HCT116 (cell line): ENCODE measurements around the gene NUAK2. TPM values are rescaled to one million over a fixed set of nuclear protein-coding genes. Genes with fewer than 3 reads are reported as not detected.

Experiments
- ATAC-seq: fragments of 200-7000 bp; cut with Tn5 transposase; 2 replicates; pipeline ENCODE4 v1.9.1; 2020; ENCODE audit warnings: mild to moderate bottlenecking, moderate library complexity
- BruUV-seq: library from RNA; stranded (reverse); fragments of 400-500 nt; replicated peaks from 2 replicates; lab custom pipeline; 2021; lab: Mats Ljungman, UMichigan
- CTCF ChIA-PET: fragments of 300-600 bp; sonication (Branson Sonifier 250); formaldehyde crosslinking; loops from one replicate; lab custom pipeline; 2021; ENCODE audit warnings: antibody characterized with exemption; lab: Charles Lee
- POLR2A ChIA-PET: fragments of 300-600, 350-600 bp; sonication (Branson Sonifier 250); formaldehyde crosslinking; loops from one replicate; lab custom pipeline; 2021; ENCODE audit warnings: antibody characterized with exemption; lab: Charles Lee
- RAD21 ChIA-PET, 2 experiments: fragments of 300-600 bp; sonication (Branson Sonifier 250); formaldehyde crosslinking; loops; one replicate each; lab custom pipeline; 2023; ENCODE audit warnings: low total read pairs in 2 of 2; ENCODE audit not compliant: uncharacterized antibody in 2 of 2, unreplicated experiment in 2 of 2, low non-redundant PET in 1 of 2; lab: Charles Lee
- DNase-seq: peaks from one replicate; pipeline ENCODE4 v3.0.0-alpha.2; 2010; ENCODE audit warnings: low read depth, low spot score
- H2AFZ ChIP-seq: fragments of 200-600 bp; shearing (Covaris generic), sonication (generic); 2 replicates; pipeline ENCODE4 v1.6.1; 2017; ENCODE audit warnings: low read depth, mixed run types, mixed read lengths, antibody characterized with exemption, low read length; ENCODE audit not compliant: poor library complexity, severe bottlenecking
- H3K27ac ChIP-seq: 2 replicates; pipeline ENCODE4 v1.5.1; 2012; ENCODE audit warnings: low read depth, low read length
- H3K27me3 ChIP-seq: fragments of 200-600 bp; sonication (generic); 2 replicates; pipeline ENCODE4 v1.6.1; 2016; ENCODE audit warnings: mixed run types, low read length, mixed read lengths; ENCODE audit not compliant: insufficient read depth
- H3K36me3 ChIP-seq, 2 experiments: fragments of 200-500 bp in 1 of 2; fragments of 200-600 bp in 1 of 2; sonication (Bioruptor generic) in 1 of 2; sonication (generic) in 1 of 2; 2 replicates each; pipeline versions ENCODE4 v1.5.1 to v1.6.1; 2014 to 2016; ENCODE audit warnings: low read length in 2 of 2, inconsistent platforms in 1 of 2, mixed read lengths in 1 of 2, mixed run types in 1 of 2; ENCODE audit not compliant: insufficient read depth in 2 of 2, control insufficient read depth in 1 of 2
- H3K4me1 ChIP-seq, 2 experiments: fragments of 200-600 bp in 1 of 2; sonication (generic) in 1 of 2; 2 replicates each; pipeline versions ENCODE4 v1.5.1 to v1.6.1; 2012 to 2017; ENCODE audit warnings: low read length in 2 of 2, inconsistent platforms in 1 of 2, mild to moderate bottlenecking in 1 of 2, mixed read lengths in 1 of 2, mixed run types in 1 of 2, moderate library complexity in 1 of 2; ENCODE audit not compliant: insufficient read depth in 2 of 2, control insufficient read depth in 1 of 2
- H3K4me2 ChIP-seq: fragments of 200-600 bp; sonication (generic); 2 replicates; pipeline ENCODE4 v1.6.1; 2017; ENCODE audit warnings: mixed run types, low read length, mixed read lengths
- H3K4me3 ChIP-seq, 2 experiments: fragments of 200-600 bp in 1 of 2; sonication (generic) in 1 of 2; replicated peaks in 1 of 2; 2 replicates each; pipeline ENCODE4 v1.5.1; 2011 to 2016; ENCODE audit warnings: low read length in 2 of 2, control low read depth in 1 of 2, low read depth in 1 of 2, mild to moderate bottlenecking in 1 of 2, mixed read lengths in 1 of 2, mixed run types in 1 of 2
- H3K79me2 ChIP-seq: fragments of 200-600 bp; sonication (generic); 2 replicates; pipeline ENCODE4 v1.6.1; 2017; ENCODE audit warnings: mild to moderate bottlenecking, mixed run types, low read length, moderate library complexity, mixed read lengths; ENCODE audit not compliant: insufficient read depth
- H3K9ac ChIP-seq: fragments of 200-600 bp; sonication (generic); 2 replicates; pipeline ENCODE4 v1.6.1; 2016; ENCODE audit warnings: low read length, mixed read lengths
- H3K9me2 ChIP-seq: fragments of 200-600 bp; sonication (generic), shearing (Covaris generic); 2 replicates; pipeline ENCODE4 v1.6.1; 2017; ENCODE audit warnings: mixed run types, mild to moderate bottlenecking, moderate library complexity; ENCODE audit not compliant: insufficient read depth
- H3K9me3 ChIP-seq, 2 experiments: fragments of 200-500 bp in 1 of 2; fragments of 200-600 bp in 1 of 2; sonication (Bioruptor generic) in 1 of 2; sonication (generic) in 1 of 2; 2 replicates each; pipeline ENCODE4 v1.6.1; 2014 to 2017; ENCODE audit warnings: low read length in 2 of 2, mixed read lengths in 2 of 2, inconsistent platforms in 1 of 2, low read depth in 1 of 2, mild to moderate bottlenecking in 1 of 2, mixed run types in 1 of 2, moderate library complexity in 1 of 2; ENCODE audit not compliant: control insufficient read depth in 1 of 2, insufficient read depth in 1 of 2
- H4K20me1 ChIP-seq: fragments of 200-600 bp; sonication (generic), shearing (Covaris generic); 2 replicates; pipeline ENCODE4 v1.6.1; 2017; ENCODE audit warnings: mixed run types, mild to moderate bottlenecking, moderate library complexity; ENCODE audit not compliant: insufficient read depth
- CEBPB ChIP-seq: IDR thresholded peaks from 2 replicates; pipeline ENCODE4 v1.6.1; 2012; ENCODE audit warnings: low read depth
- EGR1 ChIP-seq: IDR thresholded peaks from 2 replicates; pipeline ENCODE4 v1.6.1; 2012; ENCODE audit warnings: low read depth
- EZH2 ChIP-seq: fragments of 200-600 bp; sonication (generic); IDR thresholded peaks from 2 replicates; pipeline ENCODE4 v1.6.1; 2017; ENCODE audit warnings: antibody characterized with exemption, mixed run types
- EZH2phosphoT487 ChIP-seq: fragments of 200-600 bp; IDR thresholded peaks from 2 replicates; pipeline ENCODE4 v1.6.1; 2018; ENCODE audit warnings: antibody characterized with exemption, borderline replicate concordance
- FOSL1 ChIP-seq: IDR thresholded peaks from 2 replicates; pipeline ENCODE4 v1.6.1; 2012; ENCODE audit warnings: low read depth
- JUND ChIP-seq: IDR thresholded peaks from 2 replicates; pipeline ENCODE4 v1.6.1; 2012
- POLR2A ChIP-seq: IDR thresholded peaks from 2 replicates; pipeline ENCODE4 v1.7.0; 2011; ENCODE audit warnings: borderline replicate concordance; ENCODE audit not compliant: insufficient read depth, insufficient read length; ENCODE audit errors: extremely low read depth
- POLR2AphosphoS5 ChIP-seq: IDR thresholded peaks from 2 replicates; pipeline ENCODE4 v1.6.1; 2011; ENCODE audit warnings: mild to moderate bottlenecking, low read depth, low read length, moderate library complexity
- SP1 ChIP-seq: IDR thresholded peaks from 2 replicates; pipeline ENCODE4 v1.6.1; 2012; ENCODE audit warnings: low read depth
- SRF ChIP-seq: IDR thresholded peaks from 2 replicates; pipeline ENCODE4 v1.6.1; 2012; ENCODE audit warnings: low read depth
- TCF7L2 ChIP-seq: IDR thresholded peaks from 2 replicates; pipeline ENCODE4 v1.7.0; 2011; ENCODE audit warnings: borderline replicate concordance, inconsistent platforms; ENCODE audit not compliant: insufficient read depth, insufficient read length; ENCODE audit errors: extremely low read depth
- ZFX ChIP-seq: fragments of 450-650 bp; IDR thresholded peaks from 2 replicates; pipeline ENCODE4 v1.6.1; 2017
- intact Hi-C: fragments of 100-400 bp; cut with micrococcal nuclease; formaldehyde crosslinking; loops from 2 replicates; pipeline ENCODE4 v1.10.0; 2022
- total RNA-seq: library from RNA; stranded (reverse); gene quantifications from one replicate; pipeline ENCODE4 v1.2.1, GENCODE V29; 2021; ENCODE audit not compliant: unreplicated experiment
- TF ChIP-seq, protein P1 (sequence below), 3 experiments: fragments of 200-600 bp in 1 of 3; sonication (generic) in 1 of 3; IDR thresholded peaks in 2 of 3; conservative IDR thresholded peaks in 1 of 3; 2 replicates each; pipeline ENCODE4 v1.5.1; 2012 to 2017; ENCODE audit warnings: low read depth in 2 of 3, low read length in 2 of 3, antibody characterized with exemption in 1 of 3, borderline replicate concordance in 1 of 3, control low read depth in 1 of 3, mild to moderate bottlenecking in 1 of 3, mixed read lengths in 1 of 3, mixed run types in 1 of 3, moderate library complexity in 1 of 3; ENCODE audit not compliant: insufficient read depth in 1 of 3
- TF ChIP-seq, protein P2 (sequence below): IDR thresholded peaks from 2 replicates; pipeline ENCODE4 v1.6.1; 2012
- TF ChIP-seq, protein P3 (sequence below): IDR thresholded peaks from 2 replicates; pipeline ENCODE4 v1.6.1; 2011; ENCODE audit warnings: mild to moderate bottlenecking, low read length, moderate library complexity; ENCODE audit not compliant: insufficient replicate concordance; ENCODE audit errors: extremely low read depth
- TF ChIP-seq, protein P4 (sequence below): IDR thresholded peaks from 2 replicates; pipeline ENCODE4 v1.6.1; 2012

Gene NUAK2
- total RNA-seq, 1 experiment from 2014 or later: 3.0 TPM

DNA sequence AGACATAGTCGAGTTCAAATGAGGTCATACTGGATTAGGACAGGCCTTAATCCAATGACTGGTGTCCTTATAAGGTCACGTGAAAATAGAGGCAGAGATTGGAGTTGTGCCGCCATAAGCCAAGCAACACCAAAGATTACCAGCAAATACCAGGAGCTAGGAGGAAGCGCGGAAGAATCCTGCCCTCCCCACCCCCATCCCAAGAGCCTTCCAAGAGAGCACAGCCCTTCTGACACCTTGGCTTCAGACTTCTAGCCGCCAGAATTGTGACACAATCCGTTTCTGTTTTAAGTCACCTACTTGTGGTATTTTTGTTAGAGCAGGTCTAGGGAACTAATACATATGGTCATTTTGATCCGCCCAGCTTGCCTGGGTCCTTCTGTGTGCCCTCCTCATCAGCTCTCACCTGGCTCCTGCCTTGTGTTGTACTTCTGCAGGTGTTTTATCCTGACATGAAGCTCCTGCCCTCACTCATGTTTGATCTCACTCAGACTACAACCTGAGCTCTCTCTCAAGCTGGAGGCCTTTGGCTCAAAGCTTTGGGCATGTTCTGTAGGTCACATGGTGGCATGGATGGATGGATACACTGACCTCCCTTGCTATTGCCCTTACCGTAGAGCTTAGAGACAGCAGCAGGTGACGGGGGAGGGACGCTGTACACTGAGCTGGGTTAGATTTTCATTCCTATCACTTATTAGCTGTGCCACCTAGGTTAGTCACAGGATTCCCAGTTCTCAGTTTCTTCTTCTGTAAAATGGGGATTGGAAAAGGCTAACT is 10.7 kb upstream of the NUAK2 start:
- ATAC-seq (no peak), DNase-seq (no peak)
- Histone ChIP-seq H3K9me2 (no peaks in the 10 kb centered on the region), H3K36me3 (no peaks in the 10 kb centered on the region), H3K27me3 (no peaks in the 10 kb centered on the region), H3K9me3 (no peaks in the 10 kb centered on the region), H3K4me2 (no peak overlapping the region), H3K4me1 (peaks cover 3 to 4% of the 10 kb centered on the region in 2 experiments; a peak in 3 of 4 replicates), H3K9ac (no peak overlapping the region), H3K27ac (no peak overlapping the region), H2AFZ (no peak overlapping the region), H3K4me3 (no peak overlapping the region), H4K20me1 (no peaks in the 10 kb centered on the region), H3K79me2 (no peaks in the 10 kb centered on the region)
- POLR2A ChIA-PET: interaction anchor here (0.6 kb wide), 1 partner anchor 31 kb away, joined by 3 read pairs; no protein-coding TSS in a partner anchor
- intact Hi-C loops: no loop called here
- TF ChIP-seq EZH2: no peak
- BruUV-seq: no TSS peak
- CTCF ChIA-PET: interaction anchor here (1.1 to 1.9 kb wide), 4 partner anchors 22 to 192 kb away, joined by 4 to 10 read pairs (median 7); no protein-coding TSS in a partner anchor
- RAD21 ChIA-PET: interaction anchor here in 1 of 2 experiments (2.3 kb wide), 1 partner anchor 59 kb away, joined by 5 read pairs; no protein-coding TSS in a partner anchor

DNA sequence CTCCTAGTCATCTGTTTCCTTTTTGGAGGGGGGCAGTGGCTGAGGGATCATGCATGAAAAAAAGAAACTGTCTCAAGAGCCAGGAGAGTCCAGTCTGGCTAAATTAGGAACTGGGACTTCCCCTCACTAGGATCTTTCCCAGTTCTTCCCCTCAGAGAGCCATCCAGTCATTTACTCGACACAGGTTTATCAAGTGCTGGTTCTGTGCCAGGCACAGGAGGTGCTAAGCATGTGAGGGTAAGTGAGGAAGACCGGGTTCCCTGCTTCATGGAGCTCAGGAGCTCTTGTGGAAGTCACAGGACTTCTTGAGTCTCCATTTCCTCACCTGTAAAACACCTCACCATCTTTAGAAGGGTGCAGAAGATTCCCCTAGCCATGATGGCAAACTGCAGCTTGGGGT is 8.6 kb upstream of the NUAK2 start:
- CTCF ChIA-PET: interaction anchor here (1.6 kb wide), 1 partner anchor 57 kb away, joined by 7 read pairs; no protein-coding TSS in a partner anchor

More for the DNA sequence above, 8.6 kb upstream of the NUAK2 start:
- no peaks in the 10 kb centered on the region for H3K36me3 ChIP-seq
- DNase-seq: no peak
- no peak overlapping the region for H3K4me3 ChIP-seq
- H4K20me1 ChIP-seq: no peaks in the 10 kb centered on the region
- H3K9ac ChIP-seq: no peak overlapping the region
- TF ChIP-seq POLR2AphosphoS5: no peak
- no peak for TF ChIP-seq ZFX
- TF ChIP-seq, protein P1, sequence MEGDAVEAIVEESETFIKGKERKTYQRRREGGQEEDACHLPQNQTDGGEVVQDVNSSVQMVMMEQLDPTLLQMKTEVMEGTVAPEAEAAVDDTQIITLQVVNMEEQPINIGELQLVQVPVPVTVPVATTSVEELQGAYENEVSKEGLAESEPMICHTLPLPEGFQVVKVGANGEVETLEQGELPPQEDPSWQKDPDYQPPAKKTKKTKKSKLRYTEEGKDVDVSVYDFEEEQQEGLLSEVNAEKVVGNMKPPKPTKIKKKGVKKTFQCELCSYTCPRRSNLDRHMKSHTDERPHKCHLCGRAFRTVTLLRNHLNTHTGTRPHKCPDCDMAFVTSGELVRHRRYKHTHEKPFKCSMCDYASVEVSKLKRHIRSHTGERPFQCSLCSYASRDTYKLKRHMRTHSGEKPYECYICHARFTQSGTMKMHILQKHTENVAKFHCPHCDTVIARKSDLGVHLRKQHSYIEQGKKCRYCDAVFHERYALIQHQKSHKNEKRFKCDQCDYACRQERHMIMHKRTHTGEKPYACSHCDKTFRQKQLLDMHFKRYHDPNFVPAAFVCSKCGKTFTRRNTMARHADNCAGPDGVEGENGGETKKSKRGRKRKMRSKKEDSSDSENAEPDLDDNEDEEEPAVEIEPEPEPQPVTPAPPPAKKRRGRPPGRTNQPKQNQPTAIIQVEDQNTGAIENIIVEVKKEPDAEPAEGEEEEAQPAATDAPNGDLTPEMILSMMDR (IDR thresholded peaks at IDR 0.05 in 2 of 3, conservative IDR thresholded peaks at IDR 0.05 in 1 of 3; ENCODE audit: borderline replicate concordance in 1 of 3, insufficient read depth in 1 of 3, low read depth in 2 of 3, low read length in 2 of 3): no peak
- TF ChIP-seq SP1: no peak
- TF ChIP-seq, protein P2, sequence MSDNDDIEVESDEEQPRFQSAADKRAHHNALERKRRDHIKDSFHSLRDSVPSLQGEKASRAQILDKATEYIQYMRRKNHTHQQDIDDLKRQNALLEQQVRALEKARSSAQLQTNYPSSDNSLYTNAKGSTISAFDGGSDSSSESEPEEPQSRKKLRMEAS: no peak
- TF ChIP-seq FOSL1: no peak
- no peak for TF ChIP-seq EZH2phosphoT487
- TF ChIP-seq POLR2A: no peak
- no peak for TF ChIP-seq SRF
- no peak for TF ChIP-seq JUND
- no peak for TF ChIP-seq CEBPB
- no peak for TF ChIP-seq EGR1
- no peak for TF ChIP-seq EZH2
- TF ChIP-seq TCF7L2: no peak
- TF ChIP-seq, protein P3, sequence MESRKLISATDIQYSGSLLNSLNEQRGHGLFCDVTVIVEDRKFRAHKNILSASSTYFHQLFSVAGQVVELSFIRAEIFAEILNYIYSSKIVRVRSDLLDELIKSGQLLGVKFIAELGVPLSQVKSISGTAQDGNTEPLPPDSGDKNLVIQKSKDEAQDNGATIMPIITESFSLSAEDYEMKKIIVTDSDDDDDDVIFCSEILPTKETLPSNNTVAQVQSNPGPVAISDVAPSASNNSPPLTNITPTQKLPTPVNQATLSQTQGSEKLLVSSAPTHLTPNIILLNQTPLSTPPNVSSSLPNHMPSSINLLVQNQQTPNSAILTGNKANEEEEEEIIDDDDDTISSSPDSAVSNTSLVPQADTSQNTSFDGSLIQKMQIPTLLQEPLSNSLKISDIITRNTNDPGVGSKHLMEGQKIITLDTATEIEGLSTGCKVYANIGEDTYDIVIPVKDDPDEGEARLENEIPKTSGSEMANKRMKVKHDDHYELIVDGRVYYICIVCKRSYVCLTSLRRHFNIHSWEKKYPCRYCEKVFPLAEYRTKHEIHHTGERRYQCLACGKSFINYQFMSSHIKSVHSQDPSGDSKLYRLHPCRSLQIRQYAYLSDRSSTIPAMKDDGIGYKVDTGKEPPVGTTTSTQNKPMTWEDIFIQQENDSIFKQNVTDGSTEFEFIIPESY: no peak
- TF ChIP-seq, protein P4, sequence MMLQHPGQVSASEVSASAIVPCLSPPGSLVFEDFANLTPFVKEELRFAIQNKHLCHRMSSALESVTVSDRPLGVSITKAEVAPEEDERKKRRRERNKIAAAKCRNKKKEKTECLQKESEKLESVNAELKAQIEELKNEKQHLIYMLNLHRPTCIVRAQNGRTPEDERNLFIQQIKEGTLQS: no peak
- H3K9me3 ChIP-seq: no peaks in the 10 kb centered on the region
- no peak for ATAC-seq
- RAD21 ChIA-PET: no interaction called here
- H3K79me2 ChIP-seq: no peaks in the 10 kb centered on the region
- H3K27ac ChIP-seq: no peak overlapping the region
- H3K4me2 ChIP-seq: no peak overlapping the region
- H3K4me1 ChIP-seq: peaks cover 0 to 3% of the 10 kb centered on the region in 2 experiments; a peak in 1 of 4 replicates
- intact Hi-C loops: no loop called here
- no peaks in the 10 kb centered on the region for H3K9me2 ChIP-seq
- no peak overlapping the region for H2AFZ ChIP-seq
- no peaks in the 10 kb centered on the region for H3K27me3 ChIP-seq
- POLR2A ChIA-PET: no interaction called here
- BruUV-seq: no TSS peak
